Karpas-422 (cell line): ENCODE data around the gene CELF2. TPM values are rescaled to one million over a fixed set of nuclear protein-coding genes. Genes with fewer than 3 reads are reported as not detected.

Experiments
- DNase-seq: peaks from one replicate; pipeline ENCODE4 v3.0.0-alpha.2; 2015
- H2AFZ ChIP-seq: fragments of 200-600 bp; sonication (generic); 2 replicates; pipeline ENCODE4 v1.6.1; 2014; ENCODE audit warnings: antibody characterized with exemption, low read length, mixed read lengths
- H3K27ac ChIP-seq: fragments of 200-600 bp; sonication (generic); 2 replicates; pipeline ENCODE4 v1.5.1; 2014; ENCODE audit warnings: mild to moderate bottlenecking, low read length, moderate library complexity
- H3K27me3 ChIP-seq: fragments of 200-600 bp; sonication (generic); 2 replicates; pipeline ENCODE4 v1.6.1; 2014; ENCODE audit warnings: low read length, mixed read lengths
- H3K36me3 ChIP-seq: fragments of 200-600 bp; sonication (generic); 2 replicates; pipeline ENCODE4 v1.6.1; 2014; ENCODE audit warnings: low read length, mixed read lengths; ENCODE audit not compliant: insufficient read depth
- H3K4me1 ChIP-seq: fragments of 200-600 bp; sonication (generic); 2 replicates; pipeline ENCODE4 v1.6.1; 2014; ENCODE audit warnings: mild to moderate bottlenecking, low read length, mixed read lengths
- H3K4me2 ChIP-seq: fragments of 200-600 bp; sonication (generic); 2 replicates; pipeline ENCODE4 v1.6.1; 2014; ENCODE audit warnings: low read length, low read depth, mild to moderate bottlenecking; ENCODE audit not compliant: poor library complexity, severe bottlenecking
- H3K4me3 ChIP-seq: fragments of 200-600 bp; sonication (generic); 2 replicates; pipeline ENCODE4 v1.5.1; 2014; ENCODE audit warnings: mild to moderate bottlenecking, antibody characterized with exemption, low read length, mixed read lengths
- H3K79me2 ChIP-seq: fragments of 200-600 bp; sonication (generic); 2 replicates; pipeline ENCODE4 v1.6.1; 2014; ENCODE audit warnings: mild to moderate bottlenecking, low read length, mixed read lengths
- H3K9ac ChIP-seq: fragments of 200-600 bp; sonication (generic); 2 replicates; pipeline ENCODE4 v1.6.0; 2014; ENCODE audit warnings: low read length
- H3K9me2 ChIP-seq: fragments of 200-600 bp; sonication (generic), shearing (Covaris generic); replicated peaks from 2 replicates; pipeline ENCODE4 v1.6.0; 2014; ENCODE audit warnings: mild to moderate bottlenecking, low read length, moderate library complexity; ENCODE audit not compliant: insufficient read depth
- H3K9me3 ChIP-seq: fragments of 300-700, 200-600 bp; sonication (generic); 2 replicates; pipeline ENCODE4 v1.6.1; 2014; ENCODE audit warnings: low read length, mixed read lengths
- H4K20me1 ChIP-seq: fragments of 200-600 bp; sonication (generic); 2 replicates; pipeline ENCODE4 v1.6.1; 2014; ENCODE audit warnings: mild to moderate bottlenecking, antibody characterized with exemption, low read length, low read depth; ENCODE audit not compliant: insufficient read depth
- total RNA-seq: library from RNA; depleted of rRNA; stranded (reverse); fragments of >200 nt; shearing (Covaris generic); gene quantifications from 2 replicates; pipeline ENCODE4 v1.2.3, GENCODE V29; 2014; ENCODE audit warnings: low replicate concordance

Gene CELF2
- total RNA-seq, 1 experiment from 2014 or later, result 2.3 TPM

GRCh38 chr10:11234857-11235531 is 217.3 kb downstream of the CELF2 start:
- H4K20me1 ChIP-seq, result no peaks in the 10 kb centered on the region; the same call in 1 of the 2 replicates
- no peaks in the 10 kb centered on the region for H3K9me2 ChIP-seq
- H3K4me3 ChIP-seq, result no peak overlapping the region
- H3K27ac ChIP-seq, result no peak overlapping the region
- H3K36me3 ChIP-seq, result no peaks in the 10 kb centered on the region
- H3K4me1 ChIP-seq, result no peaks in the 10 kb centered on the region
- H3K27me3 ChIP-seq, result no peaks in the 10 kb centered on the region
- H3K9ac ChIP-seq, result no peak overlapping the region
- no peaks in the 10 kb centered on the region for H3K79me2 ChIP-seq
- no peaks in the 10 kb centered on the region for H3K9me3 ChIP-seq
- no peak overlapping the region for H3K4me2 ChIP-seq
- no peak overlapping the region for H2AFZ ChIP-seq
- DNase-seq, result no peak

DNA sequence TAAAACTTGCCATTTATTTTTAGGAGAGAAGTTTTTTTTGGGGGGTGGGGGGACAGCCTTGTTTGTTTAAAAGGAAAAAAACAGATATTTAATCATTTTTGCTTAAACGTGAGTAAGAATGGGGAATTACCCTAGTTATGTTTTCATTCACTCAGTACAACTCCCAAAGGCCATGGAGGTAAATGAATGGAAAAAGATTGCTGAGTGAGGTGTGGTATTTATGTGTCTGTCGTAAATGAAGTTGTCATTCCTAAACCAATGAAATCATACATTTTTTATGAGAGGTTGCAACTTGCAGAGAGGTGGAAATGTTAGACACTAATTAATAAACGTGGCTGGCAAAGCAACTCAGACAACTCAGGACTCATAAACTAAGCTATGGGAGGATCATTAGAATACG is 218.1 kb downstream of the CELF2 start:
- H3K9ac ChIP-seq, result no peak overlapping the region
- H3K27me3 ChIP-seq, result no peaks in the 10 kb centered on the region
- H3K9me2 ChIP-seq, result no peaks in the 10 kb centered on the region
- H3K4me2 ChIP-seq, result no peak overlapping the region
- no peaks in the 10 kb centered on the region for H3K79me2 ChIP-seq
- no peak overlapping the region for H3K4me3 ChIP-seq
- H4K20me1 ChIP-seq, result no peaks in the 10 kb centered on the region; the same call in 1 of the 2 replicates
- H2AFZ ChIP-seq, result no peak overlapping the region
- no peak overlapping the region for H3K27ac ChIP-seq
- DNase-seq, result no peak
- H3K9me3 ChIP-seq, result no peaks in the 10 kb centered on the region
- no peaks in the 10 kb centered on the region for H3K36me3 ChIP-seq
- no peaks in the 10 kb centered on the region for H3K4me1 ChIP-seq

DNA sequence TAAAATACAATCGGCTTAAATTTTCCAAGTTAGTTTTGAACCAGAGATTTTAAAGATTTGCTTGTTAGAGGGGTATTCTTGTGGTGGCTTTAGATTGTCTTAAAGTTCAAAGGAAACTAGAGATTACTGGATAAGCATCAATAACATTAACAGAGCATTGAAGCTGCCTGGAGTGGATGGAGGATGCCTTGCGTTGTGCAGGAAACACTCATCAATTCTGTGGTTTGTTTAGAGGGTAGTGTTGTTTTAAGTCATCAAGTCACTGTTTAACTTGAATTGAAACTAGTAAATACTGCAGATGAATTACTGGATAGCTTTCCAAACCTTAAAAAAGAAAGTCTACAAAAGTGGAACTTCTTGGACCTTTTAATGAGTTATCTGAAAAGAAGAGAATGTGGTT is 218.6 kb downstream of the CELF2 start:
- Histone ChIP-seq H3K79me2 (no peaks in the 10 kb centered on the region), H3K27ac (no peak overlapping the region), H3K4me2 (no peak overlapping the region), H2AFZ (no peak overlapping the region), H3K36me3 (no peaks in the 10 kb centered on the region), H4K20me1 (no peaks in the 10 kb centered on the region; the same call in 1 of the 2 replicates), H3K27me3 (no peaks in the 10 kb centered on the region), H3K9me3 (no peaks in the 10 kb centered on the region), H3K4me1 (no peaks in the 10 kb centered on the region), H3K4me3 (no peak overlapping the region), H3K9me2 (no peaks in the 10 kb centered on the region), H3K9ac (no peak overlapping the region)
- no peak for DNase-seq

DNA sequence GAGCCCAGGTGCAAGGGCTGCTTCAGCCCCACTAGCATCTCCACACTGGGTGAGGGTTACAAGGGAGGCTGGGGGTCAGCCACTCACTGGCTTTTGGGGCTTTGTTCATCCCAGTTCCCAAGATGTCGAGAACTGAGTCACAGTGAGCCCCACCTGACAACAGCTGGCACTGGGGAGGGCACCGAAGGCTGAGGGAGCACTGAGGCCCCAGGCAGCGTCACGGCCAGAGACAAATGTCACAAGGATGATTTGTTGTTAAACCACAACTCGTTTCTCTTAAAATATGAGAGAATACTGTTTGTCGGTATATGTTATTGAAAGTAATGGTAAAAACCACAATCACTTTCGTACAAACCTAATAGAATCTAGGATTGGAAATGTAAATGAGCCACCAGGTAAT is 219.9 kb downstream of the CELF2 start:
- Histone ChIP-seq H3K9me3 (no peaks in the 10 kb centered on the region), H3K4me1 (peaks cover 8% of the 10 kb centered on the region), H3K36me3 (no peaks in the 10 kb centered on the region), H3K4me2 (no peak overlapping the region), H3K4me3 (no peak overlapping the region), H4K20me1 (peaks cover 1% of the 10 kb centered on the region; the same call in 1 of the 2 replicates), H3K9me2 (no peaks in the 10 kb centered on the region), H3K27ac (no peak overlapping the region), H3K79me2 (no peaks in the 10 kb centered on the region), H3K9ac (no peak overlapping the region), H3K27me3 (no peaks in the 10 kb centered on the region), H2AFZ (no peak overlapping the region)
- no peak for DNase-seq

- Histone ChIP-seq H3K36me3 (no peaks in the 10 kb centered on the region), H4K20me1 (peaks cover 5% of the 10 kb centered on the region; the same call in 1 of the 2 replicates), H3K4me2 (no peak overlapping the region), H3K79me2 (no peaks in the 10 kb centered on the region), H2AFZ (no peak overlapping the region), H3K9ac (no peak overlapping the region), H3K4me3 (no peak overlapping the region), H3K27ac (no peak overlapping the region), H3K4me1 (peaks cover 22% of the 10 kb centered on the region), H3K9me3 (no peaks in the 10 kb centered on the region), H3K27me3 (no peaks in the 10 kb centered on the region), H3K9me2 (no peaks in the 10 kb centered on the region)
- no peak for DNase-seq
Measured at GRCh38 chr10:11238893-11239292, 221.2 kb downstream of the CELF2 start.

GRCh38 chr10:11240641-11241040 is 223.0 kb downstream of the CELF2 start:
- Histone ChIP-seq H3K9ac (no peak overlapping the region), H3K79me2 (no peaks in the 10 kb centered on the region), H3K27ac (no peak overlapping the region)

DNA sequence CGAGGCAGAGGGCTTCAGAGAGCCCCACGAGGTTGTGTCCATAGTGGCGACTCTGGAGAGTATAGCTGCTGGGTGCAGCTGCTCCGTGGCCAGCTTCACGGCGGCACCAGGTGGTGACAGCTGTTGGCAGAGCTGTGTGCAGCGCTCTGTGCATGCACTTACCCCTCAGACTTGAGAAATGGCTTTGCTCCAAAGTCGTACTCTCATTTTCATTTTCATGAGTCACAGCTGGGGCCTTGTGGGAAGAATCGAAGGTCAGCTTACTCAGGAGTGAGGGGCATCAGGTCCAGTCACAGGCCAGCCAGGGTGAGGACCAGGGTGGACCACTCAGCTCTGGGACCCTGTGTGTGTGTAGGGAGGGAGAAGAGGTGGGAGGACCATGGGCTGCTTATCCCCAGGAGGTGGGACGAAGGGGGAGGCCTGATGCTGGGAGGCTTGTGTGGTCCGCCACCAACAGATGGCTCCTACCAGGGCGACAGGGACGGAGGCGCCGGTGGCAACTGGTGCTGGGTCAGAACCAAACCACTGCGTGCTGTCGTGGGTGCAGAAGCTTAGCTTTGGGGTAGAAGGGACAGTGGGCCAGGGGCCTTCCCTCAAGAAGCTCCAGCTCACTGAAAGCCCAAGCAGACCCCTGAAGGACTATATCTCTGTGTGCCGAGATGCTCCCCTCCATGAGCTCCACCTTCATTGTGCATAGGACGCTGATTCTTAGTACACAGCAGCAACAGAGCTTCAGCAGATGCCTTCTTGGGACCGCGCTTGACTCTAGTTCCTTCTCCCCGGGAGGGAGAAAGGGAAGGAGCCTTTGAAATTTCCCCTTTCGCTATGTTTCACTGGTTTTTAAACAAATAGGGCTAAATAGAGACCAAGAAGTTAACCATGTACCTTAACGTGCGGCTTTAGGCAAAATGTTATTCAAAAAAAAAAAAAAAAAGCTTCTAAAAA is 225.0 kb downstream of the CELF2 start:
- Histone ChIP-seq H3K9me3 (no peaks in the 10 kb centered on the region), H4K20me1 (peaks cover 9% of the 10 kb centered on the region; the same call in 1 of the 2 replicates), H3K36me3 (no peaks in the 10 kb centered on the region), H3K9me2 (no peaks in the 10 kb centered on the region), H3K79me2 (no peaks in the 10 kb centered on the region), H3K4me2 (peak overlapping the region; percentile 64), H3K27ac (no peak overlapping the region), H2AFZ (no peak overlapping the region), H3K4me1 (peaks cover 45% of the 10 kb centered on the region), H3K4me3 (peak overlapping the region; percentile 51), H3K9ac (no peak overlapping the region), H3K27me3 (no peaks in the 10 kb centered on the region)
- peak; percentile 89 for DNase-seq

More at GRCh38 chr10:11240641-11241040, 223.0 kb downstream of the CELF2 start:
- peaks cover 37% of the 10 kb centered on the region for H3K4me1 ChIP-seq
- no peak overlapping the region for H2AFZ ChIP-seq
- no peaks in the 10 kb centered on the region for H3K27me3 ChIP-seq
- no peaks in the 10 kb centered on the region for H3K36me3 ChIP-seq
- peaks cover 9% of the 10 kb centered on the region; the same call in 1 of the 2 replicates for H4K20me1 ChIP-seq
- H3K4me3 ChIP-seq, result no peak overlapping the region
- H3K9me3 ChIP-seq, result no peaks in the 10 kb centered on the region
- no peak for DNase-seq
- H3K4me2 ChIP-seq, result no peak overlapping the region
- no peaks in the 10 kb centered on the region for H3K9me2 ChIP-seq
